OCI-LY1 (cell line): ENCODE measurements around the gene NOP53.
"Not testable (repeated sequence)": the region's sequence is repeated elsewhere in the genome, so short reads cannot be mapped to it uniquely, and the experiment has no call there.

Experiments used
- EZH2 ChIP-seq: fragments of 200-600 bp; sonication (generic), shearing (Covaris generic); IDR thresholded peaks from 2 replicates; pipeline ENCODE4 v1.8.0; 2017; ENCODE audit warnings: borderline replicate concordance, mixed run types, mild to moderate bottlenecking, antibody characterized with exemption, low read length, moderate library complexity, mixed read lengths
- TF ChIP-seq, protein P1 (sequence below): fragments of 200-600 bp; sonication (generic), shearing (Covaris generic); IDR thresholded peaks from 2 replicates; pipeline ENCODE4 v1.5.1; 2017; ENCODE audit warnings: mild to moderate bottlenecking, antibody characterized with exemption, low read length, moderate library complexity, mixed read lengths

DNA sequence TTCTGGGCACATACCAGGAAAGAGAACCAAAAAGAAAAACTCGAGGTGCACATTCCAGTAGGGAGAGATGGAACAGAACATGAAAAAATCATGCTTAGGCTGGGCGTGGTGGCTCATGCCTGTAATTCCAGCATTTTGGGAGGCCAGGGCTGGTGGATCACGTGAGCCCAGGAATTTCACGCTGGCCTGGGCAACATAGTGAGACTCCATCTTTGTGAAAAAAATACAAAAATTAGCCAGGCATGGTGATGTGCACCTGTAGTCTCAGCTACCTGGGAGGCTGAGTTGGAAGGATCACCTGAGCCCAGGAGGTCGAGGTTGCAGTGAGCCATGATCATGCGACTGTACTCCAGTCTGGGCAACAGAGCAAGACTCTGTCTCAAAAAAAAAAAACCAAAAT lies 25.9 kb downstream of the NOP53 start:
- TF ChIP-seq, protein P1, sequence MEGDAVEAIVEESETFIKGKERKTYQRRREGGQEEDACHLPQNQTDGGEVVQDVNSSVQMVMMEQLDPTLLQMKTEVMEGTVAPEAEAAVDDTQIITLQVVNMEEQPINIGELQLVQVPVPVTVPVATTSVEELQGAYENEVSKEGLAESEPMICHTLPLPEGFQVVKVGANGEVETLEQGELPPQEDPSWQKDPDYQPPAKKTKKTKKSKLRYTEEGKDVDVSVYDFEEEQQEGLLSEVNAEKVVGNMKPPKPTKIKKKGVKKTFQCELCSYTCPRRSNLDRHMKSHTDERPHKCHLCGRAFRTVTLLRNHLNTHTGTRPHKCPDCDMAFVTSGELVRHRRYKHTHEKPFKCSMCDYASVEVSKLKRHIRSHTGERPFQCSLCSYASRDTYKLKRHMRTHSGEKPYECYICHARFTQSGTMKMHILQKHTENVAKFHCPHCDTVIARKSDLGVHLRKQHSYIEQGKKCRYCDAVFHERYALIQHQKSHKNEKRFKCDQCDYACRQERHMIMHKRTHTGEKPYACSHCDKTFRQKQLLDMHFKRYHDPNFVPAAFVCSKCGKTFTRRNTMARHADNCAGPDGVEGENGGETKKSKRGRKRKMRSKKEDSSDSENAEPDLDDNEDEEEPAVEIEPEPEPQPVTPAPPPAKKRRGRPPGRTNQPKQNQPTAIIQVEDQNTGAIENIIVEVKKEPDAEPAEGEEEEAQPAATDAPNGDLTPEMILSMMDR = not testable (repeated sequence)
- TF ChIP-seq EZH2 = not testable (repeated sequence)
